Left kidney (tissue), 8 donors: ENCODE results near the gene LPGAT1. TPM values are rescaled to one million over a fixed set of nuclear protein-coding genes. Genes with fewer than 3 reads are reported as not detected.
A peak's percentile ranks its signal among the peaks of the same experiment; 100 is the strongest.
"Not testable (repeated sequence)": the region's sequence is repeated elsewhere in the genome, so short reads cannot be mapped to it uniquely, and the experiment has no call there.

Experiments used
- DNase-seq: peaks from one replicate; pipeline ENCODE4 v3.0.0-alpha.2; 2013
- long read RNA-seq, 8 donors: transcript quantifications; one replicate each; lab custom pipeline, GENCODE V29; 2026
- polyA plus RNA-seq: library from polyadenylated mRNA; unstranded; fragments of 120-200 nt; gene quantifications from one replicate; pipeline ENCODE4 v1.2.1, GENCODE V29; 2013; ENCODE audit not compliant: insufficient read length

Gene LPGAT1, protein sequence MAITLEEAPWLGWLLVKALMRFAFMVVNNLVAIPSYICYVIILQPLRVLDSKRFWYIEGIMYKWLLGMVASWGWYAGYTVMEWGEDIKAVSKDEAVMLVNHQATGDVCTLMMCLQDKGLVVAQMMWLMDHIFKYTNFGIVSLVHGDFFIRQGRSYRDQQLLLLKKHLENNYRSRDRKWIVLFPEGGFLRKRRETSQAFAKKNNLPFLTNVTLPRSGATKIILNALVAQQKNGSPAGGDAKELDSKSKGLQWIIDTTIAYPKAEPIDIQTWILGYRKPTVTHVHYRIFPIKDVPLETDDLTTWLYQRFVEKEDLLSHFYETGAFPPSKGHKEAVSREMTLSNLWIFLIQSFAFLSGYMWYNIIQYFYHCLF
- 36.4 TPM for polyA plus RNA-seq
- long read RNA-seq, donor 1, partial matches to known transcripts = 0 of 5 reads
- long read RNA-seq, donor 1, other reads (novel, unspliced or antisense) = 5 of 5 reads
- long read RNA-seq, donor 2, partial matches to known transcripts = 0 of 5 reads
- long read RNA-seq, donor 2, other reads (novel, unspliced or antisense) = 5 of 5 reads
- long read RNA-seq, donor 3, partial matches to known transcripts = 0 of 5 reads
- long read RNA-seq, donor 3, other reads (novel, unspliced or antisense) = 5 of 5 reads
- long read RNA-seq, donor 4 = 0 reads
- long read RNA-seq, donor 5, partial matches to known transcripts = 0 of 7 reads
- long read RNA-seq, donor 5, other reads (novel, unspliced or antisense) = 7 of 7 reads
- long read RNA-seq, donor 6 = 0 reads
- long read RNA-seq, donor 7 = 0 reads
- long read RNA-seq, donor 8 = 0 reads

DNA sequence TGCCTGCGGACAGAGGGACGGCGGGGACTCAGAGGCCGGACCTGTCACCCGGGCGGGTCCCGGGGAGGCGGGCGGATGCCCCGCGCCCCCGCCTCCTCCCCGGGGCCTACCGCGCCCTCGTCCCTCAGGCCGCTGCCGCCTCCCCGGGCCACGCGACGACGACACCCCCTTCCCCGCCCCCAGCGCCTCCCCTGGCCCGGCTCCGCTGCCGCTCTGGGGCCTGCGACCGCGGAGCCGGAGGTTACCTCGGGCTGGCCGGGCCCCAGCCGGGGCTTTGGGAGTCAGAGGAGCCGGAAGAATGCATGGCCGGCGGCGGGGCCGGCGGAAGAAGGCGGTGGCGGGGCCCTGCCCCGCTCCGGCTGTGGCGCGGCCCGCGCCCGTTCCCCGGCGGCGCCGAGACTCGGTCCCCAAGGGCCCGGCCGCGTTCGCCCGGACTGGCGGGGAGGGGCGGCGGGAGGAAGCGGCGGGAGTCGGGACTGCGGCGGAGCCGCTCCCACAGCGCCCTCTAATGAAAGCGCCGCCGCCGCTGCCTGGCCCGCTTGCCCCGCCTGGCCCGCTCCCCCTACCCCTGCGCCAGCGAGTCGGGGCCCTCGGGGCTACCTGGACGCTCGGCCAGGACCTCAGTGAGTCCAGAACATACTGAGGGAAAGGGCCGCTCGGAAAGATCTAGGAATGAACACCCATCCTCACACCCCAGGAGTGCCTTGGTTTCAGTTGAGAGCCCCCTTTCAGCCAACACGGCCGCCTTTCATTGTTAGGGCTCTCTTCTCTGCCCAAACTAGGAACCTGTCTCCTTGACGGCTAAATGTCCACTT, at the start of gene LPGAT1:
Gene LPGAT1 (minus strand): TSS at position 436 of the 815 bp plus-strand sequence. CDS start 1,467 bp downstream, outside the sequence.
- DNase-seq = peak; percentile 74

DNA sequence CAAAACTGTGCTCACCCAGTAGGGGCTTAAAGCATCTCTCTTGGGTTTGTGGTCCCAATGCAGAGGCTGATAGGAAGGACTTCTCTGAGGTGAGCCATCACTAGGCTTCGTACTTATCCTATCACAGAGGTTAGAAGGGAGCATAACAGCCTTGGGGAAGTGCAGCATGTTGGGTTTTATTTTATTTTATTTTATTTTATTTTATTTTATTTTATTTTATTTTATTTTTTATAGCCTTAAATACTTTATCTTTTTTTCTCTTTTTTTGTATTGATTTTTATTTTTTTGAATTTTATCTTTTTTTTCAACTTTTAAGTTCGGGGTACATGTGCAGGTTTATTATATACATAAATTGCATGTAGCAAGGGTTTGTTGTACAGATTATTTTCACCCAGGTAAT, 48.9 kb upstream of the LPGAT1 start:
- no peak for DNase-seq

DNA sequence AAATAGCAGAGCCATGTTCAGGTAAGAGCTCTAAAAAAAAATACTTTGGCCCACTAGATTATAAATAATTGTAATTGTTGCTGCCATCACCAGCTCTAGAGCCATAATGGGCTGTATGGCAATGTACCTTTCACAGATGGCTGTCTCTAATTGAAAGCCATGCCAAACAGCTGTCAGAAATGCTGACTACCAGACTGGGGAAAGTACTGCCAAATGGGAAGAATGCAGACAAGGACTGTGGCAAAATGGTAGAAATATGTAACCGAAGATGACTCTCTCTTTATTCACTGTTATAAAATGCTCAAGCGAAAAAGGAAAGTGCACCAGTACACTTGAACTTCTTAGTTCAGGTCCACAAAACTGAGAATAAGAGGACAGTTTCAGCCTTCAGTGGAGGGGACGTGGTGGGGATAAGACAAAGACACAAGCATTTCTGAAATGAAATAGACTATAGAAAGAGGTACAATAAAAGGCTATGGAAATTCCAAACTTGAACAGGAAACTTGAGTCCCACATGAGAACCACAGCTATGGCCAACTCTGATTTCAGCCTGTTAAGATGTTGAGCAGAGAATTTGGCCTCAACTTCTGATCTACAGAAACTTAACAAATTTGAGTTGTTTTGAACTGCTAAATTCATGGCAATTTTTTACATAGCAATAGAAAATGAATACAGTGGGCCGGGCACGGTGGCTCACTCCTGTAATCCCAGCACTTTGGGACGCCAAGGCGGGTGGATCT, 46.5 kb upstream of the LPGAT1 start:
- DNase-seq = no peak

DNA sequence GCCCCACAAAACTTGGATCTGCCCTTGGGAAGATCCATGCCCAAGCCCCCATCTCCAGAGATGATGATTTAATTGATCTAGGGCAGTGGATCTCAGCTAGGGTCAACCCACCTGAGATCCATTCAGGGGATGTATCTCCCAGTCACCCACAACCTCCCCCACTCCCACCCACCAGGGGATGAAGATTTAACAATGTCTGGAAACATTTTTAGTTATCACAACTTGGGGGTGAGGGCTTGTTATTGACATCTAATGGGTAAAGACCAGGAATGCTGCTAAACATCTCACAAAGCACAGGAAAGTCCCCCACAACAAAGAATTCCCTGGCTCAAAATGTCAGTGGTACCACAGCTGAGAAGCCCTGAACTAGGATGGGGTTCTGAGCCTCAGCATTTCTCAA, 45.0 kb upstream of the LPGAT1 start:
- DNase-seq = no peak

DNA sequence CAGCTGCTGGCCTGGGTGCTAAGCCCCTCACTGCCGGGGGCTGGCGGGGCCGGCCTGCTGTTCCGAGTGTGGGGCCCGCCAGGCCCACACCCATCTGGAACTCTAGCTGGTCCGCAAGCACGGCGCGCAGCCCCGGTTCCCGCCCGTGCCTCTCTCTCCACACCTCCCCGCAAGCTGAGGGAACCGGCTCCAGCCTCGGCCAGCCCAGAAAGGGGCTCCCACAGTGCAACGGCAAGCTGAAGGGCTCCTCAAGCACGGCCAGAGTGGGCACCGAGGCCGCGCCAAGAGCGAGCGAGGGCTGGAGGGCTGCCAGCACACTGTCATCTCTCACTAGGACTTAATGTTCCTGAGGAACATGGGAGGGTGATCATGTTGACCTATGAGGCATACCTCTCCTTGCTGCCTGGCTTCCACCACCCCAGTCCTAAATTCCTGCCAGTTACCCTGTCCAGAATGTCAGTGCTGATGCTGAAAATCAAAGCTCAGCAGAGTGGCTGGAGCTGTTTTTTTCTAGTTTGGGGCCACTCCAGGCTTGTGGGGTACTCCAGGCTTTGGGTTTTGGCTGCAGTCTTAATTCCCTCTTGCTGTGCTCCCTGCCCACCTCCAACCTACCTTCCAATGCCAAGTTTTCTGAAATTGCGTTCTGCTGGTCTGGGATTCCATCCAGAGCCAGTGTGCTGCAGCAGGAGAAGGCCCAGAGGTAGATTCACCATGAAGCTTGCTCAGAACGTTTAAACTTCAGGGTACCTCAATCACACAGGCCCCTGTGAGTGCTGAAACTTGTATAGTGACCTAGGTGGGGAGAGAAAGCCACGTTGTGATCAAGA, 44.2 kb upstream of the LPGAT1 start:
- no peak for DNase-seq

DNA sequence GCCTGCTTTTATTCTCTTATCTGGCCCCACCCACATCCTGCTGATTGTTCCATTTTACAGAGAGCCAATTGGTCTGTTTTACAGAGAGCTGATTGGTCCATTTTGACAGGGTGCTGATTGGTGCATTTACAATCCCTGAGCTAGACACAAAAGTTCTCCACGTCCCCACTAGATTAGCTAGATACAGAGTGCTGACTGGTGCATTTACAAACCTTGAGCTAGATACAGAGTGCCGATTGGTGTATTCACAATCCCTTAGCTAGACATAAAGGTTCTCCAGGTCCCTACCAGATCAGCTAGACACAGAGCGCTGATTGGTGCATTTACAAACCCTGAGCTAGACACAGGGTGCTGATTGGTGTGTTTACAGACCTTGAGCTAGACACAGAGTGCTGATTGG, 43.2 kb upstream of the LPGAT1 start:
- not testable (repeated sequence) for DNase-seq

DNA sequence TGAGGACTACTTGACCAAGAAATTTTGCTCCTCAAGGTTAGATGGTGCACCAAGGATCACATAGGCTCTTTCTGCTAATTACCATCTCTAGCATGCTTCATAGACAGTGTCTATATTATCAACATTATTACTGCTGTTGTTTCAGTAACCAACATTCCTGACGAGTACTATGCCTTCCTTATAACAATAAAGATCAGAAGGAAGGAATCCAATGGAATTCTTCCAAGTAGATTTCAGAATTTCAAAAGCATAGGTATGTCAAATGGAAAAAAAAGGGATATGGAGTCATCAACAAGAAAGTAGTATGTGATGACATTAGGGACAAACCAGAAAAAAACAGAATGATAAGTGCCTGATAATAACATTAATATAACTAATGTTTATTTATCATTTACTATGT, 39.6 kb upstream of the LPGAT1 start:
- DNase-seq = no peak

DNA sequence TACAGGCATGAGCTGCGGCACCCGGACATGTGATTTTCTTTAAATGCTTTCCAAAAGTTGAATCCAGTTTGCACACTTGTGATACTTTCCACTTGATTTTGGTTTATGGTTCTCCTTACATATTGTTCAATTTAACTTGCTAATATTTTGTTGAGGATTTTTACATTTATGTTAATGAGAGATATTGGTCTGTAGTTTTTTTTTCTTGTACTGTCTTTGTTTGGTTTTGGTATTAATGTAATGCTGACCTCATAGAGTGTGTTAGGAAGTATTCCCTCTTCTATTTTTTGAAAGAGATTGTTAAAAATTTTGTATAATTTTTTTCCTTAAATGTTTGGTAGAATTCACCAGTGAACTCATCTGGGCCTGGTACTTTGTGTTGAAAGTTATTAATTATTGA, 34.6 kb upstream of the LPGAT1 start:
- DNase-seq = no peak

DNA sequence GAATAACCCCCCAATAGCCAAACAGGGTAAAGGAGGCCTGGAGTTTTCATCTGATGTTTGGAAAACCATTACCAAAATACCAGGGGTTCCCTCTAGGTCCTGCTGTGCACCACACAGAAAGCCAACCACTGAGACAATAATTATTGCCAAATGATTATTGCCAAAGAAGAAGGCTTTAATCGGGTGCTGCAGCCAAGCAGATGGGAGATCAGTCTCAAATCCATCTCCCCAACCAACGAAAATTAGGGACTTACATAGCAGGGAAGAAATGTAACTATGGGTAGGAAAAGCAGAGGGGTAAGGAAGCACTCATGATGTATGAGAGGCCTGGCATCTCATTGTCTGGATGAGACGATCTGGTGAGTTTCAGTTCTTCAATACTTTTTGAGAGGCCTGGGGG, 28.8 kb upstream of the LPGAT1 start:
- no peak for DNase-seq

DNA sequence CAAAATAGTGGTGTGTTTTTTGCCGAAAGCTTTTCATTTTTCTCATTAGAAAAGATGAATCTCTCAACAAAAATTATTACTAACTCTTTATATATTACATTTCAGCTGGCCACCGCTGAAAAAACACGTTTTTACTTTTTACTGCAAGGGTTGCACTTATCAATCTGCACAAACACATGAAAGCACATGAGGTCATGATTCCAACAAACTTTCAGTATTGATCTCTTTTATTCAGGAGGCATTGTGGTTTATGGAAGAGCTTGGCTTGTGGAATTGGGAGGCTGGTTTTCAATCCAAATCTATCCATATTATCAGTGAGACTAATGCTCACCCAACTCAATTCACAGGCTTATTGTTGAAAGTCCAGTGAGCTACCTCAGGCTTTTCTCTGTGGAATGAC, 20.6 kb upstream of the LPGAT1 start:
- DNase-seq = no peak

DNA sequence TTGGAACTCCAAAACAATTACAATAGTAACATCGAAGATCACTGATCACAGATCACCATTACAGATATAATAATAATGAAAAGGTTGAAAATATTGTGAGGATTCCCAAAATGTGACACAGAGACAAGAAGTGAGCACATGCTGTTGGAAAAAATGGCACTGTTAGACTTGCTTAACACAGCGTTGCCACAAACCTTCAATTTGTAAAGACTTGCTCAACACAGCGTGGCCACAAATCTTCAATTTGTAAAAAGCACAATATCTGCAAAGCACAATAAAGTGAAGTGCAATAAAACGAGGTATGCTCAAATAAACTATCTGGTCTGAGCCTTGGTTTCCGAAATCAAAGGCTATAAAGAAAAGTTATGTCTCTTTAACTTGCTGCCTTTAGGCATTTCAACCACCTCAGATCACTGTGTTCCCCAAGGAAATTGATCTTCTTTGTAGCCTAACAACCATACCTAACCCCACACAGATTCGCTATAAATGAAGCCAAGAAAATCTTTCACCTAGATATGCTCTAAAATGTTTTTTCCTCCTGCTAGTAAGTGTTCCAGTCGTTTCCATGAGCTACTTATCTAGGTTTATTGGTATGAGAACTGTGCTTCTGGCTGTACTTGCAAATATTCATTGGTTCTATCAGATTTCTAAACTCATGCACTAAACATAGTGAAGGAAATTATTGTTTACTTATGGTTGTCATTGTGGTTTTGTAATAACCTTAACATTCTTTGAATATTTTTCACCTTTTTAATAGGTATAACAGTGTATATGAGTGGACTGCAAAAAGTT, 13.1 kb upstream of the LPGAT1 start:
- DNase-seq = no peak

DNA sequence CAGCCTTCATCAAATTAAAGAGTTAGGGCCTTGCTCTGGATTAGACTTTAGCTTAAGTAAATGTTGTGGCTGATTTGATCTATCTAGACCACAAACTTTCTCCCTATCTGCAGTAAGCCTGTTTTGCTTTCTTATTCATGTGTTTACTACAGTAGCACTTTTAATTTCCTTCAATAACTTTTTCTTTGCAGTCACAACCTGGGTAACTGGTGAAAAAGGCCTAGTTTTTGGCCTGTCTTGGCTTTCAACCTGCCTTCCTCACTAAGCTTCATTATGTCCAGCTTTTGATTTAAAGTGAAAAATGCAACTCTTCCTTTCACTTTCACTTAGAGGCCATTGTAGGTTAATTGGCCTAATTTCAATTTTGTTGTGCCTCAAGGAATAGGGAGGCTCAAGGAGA, 12.5 kb upstream of the LPGAT1 start:
- no peak for DNase-seq

DNA sequence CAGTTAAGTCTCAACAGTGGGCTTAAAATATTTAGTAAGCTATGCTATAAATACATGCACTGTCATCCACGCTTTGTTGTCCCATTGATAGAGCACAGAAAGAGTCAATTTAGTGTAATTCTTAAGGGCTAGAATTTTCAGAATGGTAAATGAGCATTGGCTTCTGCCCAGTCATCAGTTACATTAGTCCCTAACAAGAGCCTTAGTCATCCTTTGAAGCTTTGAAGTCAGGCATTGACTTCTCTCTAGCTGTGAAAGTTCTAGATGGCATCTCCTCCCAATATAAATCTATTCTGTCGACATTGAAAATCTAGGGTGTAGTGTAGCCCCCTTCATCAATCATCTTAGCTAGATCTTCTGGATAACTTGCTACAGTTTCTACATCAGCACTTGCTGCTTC, 12.0 kb upstream of the LPGAT1 start:
- no peak for DNase-seq

DNA sequence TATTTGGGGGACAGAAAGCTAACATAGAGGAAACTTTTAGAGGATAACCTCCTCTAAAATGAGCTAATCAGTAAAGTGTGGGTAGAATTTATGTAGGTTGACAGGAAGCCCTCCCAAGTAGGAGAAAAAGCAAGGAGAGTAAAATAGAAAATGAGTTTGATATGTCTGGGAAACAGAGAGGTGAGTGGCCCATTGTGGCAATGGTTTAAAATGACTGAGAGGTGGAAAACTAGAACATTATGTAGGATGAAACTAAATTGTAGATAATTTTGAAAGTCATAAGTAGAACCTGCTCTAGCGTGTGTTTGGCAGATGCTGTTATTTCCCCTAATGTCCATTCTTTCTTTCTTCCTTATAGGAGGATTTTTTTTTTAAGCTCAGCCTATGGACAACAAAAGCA, 8.5 kb upstream of the LPGAT1 start:
- DNase-seq = no peak

DNA sequence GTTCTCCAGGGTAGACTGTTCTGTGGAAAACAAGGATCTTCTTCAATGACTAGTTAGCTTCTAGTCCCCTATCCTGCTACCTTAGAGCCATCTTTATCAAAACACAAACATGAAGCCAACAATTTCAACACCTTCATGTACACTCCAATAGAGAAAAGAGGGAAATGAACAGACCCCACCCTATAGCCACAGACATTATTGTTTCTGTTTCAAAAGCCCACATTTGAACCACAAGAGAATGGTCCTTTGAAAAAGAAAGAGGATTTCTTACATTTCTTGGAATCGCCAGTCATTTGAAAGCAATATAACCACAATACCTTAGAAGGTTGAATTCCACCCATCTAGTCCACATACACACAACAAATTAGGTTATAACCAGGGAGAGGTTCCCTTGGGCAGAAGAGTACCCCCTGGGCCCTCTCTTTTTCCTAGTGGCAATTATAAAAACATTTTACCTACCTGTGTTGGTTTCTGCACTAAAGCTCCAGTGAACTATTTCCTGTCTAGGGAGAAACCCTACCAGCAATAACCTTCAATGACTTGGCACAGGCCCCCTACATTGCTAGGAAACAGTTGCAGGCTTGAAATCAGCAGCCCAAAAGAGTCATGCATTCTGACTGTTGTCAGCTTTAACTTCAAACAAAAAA, 2.7 kb upstream of the LPGAT1 start:
- DNase-seq = no peak

DNA sequence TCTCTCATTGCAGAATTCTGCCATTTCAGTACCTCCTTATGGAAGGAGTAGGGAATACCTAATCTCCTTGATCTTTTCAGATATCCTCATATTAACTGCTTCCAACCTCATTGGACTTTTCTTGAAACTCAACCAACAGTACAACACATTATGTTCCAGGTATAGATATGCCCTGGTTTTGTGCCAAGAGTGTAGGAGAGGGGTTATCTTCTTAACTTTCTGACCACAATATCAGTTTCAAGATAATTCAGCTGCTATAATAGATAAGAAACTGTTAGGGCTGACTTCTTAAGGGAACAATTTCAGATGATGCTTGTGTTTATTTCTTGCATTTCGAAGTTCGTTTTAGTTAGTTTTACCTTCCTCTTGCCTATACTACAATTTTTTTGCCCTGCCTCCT, 2.1 kb upstream of the LPGAT1 start:
- no peak for DNase-seq

DNA sequence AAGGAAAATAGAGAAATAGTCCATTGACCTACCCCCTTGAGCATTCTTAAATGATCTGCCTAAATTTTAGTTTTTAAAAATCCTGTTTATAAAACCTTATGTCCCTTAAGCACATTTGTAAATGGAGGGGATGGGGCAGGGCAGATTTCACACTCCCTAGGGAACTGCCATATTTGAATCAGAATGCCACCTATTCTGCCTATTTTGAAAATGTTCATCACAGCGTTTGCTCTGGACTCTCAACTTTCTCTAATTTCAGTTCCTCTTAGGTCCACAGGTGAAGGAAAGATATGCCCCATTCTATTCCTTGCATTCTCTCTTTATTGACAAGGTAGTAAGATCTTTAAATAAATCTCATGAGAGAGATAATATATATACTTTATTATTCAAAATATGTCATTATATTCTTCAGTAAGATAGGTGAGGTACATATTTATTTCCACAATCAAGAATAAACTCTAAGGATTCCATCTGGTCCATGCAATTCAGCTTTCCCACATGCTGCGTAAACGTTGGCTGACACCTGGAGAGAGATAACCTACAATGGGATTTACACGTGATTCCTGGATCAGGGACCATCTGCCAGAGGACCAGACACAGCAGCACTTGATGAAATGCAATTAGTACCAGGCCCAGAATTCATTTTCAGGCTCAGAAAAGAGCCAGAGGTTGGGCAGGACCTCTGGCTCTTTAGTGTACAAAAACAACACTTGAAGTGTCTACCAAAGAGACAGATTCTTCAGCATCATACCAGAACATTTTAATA, 1.2 kb upstream of the LPGAT1 start:
- no peak for DNase-seq

DNA sequence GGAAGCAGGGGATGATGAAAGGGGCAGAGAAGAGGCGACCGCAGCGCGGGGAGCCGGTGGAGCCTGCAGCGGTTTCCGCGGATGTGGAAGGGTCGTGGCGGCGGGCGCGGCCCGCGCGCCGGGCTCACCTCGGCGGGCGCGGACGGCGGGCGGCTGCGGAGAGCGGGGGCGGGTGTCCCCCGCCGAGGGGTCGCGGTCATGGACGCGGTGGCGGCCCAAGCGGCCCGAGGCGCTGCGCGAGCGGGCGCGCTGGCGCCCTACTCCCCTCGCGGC, 572 bp downstream of the LPGAT1 start:
- no peak for DNase-seq
